GM18907 (cell line): ENCODE results near the gene ITGB6.

Source experiments
- ATAC-seq: cut with Tn5 transposase; IDR thresholded peaks from one replicate; pipeline ENCODE4 v1.9.1; 2021; ENCODE audit warnings: mild to moderate bottlenecking, moderate library complexity; ENCODE audit not compliant: unreplicated experiment

Gene ITGB6

DNA sequence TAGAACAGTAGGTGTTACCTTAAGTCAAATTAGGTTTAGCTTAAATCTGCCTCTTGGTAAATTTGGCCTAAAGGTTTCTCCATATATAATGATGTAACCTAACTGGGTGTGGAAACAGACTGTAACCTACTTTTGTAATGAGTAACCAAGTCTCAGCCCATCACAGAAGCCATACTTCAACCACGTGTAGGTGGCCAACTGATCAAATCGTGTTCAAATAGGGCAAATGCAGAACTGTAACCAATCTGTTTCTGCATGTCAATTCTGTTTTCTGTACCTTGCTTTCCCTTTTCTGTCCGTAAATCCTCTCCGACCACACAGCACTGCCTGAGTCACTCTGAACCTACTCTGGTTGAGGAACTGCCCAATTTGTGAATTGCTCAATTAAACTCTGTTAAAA lies 103.7 kb downstream of the ITGB6 start:
- ATAC-seq = peak; percentile 76

DNA sequence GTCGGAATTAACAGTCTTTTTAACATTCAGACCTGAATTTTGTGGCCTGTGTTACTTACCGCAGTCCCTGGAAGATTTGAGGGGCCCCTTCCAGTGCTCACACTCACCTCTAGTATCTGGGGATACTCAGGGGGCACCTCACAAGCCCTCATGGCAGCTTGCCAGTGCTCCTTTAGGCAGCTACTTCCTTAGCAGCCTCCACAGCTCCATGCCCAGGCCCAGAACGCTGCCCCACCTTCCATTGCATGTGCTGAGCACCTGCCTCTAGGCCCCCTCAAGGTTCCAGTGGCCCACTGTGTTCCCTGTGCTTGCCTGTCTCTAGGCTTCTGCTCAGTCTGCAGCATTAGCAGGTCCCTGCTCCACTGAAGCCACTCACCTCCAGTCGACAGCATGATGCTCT lies 107.6 kb downstream of the ITGB6 start:
- no peak for ATAC-seq

- no peak for ATAC-seq
Observed at GRCh38 chr2:160091381-160091780, 108.7 kb downstream of the ITGB6 start.

DNA sequence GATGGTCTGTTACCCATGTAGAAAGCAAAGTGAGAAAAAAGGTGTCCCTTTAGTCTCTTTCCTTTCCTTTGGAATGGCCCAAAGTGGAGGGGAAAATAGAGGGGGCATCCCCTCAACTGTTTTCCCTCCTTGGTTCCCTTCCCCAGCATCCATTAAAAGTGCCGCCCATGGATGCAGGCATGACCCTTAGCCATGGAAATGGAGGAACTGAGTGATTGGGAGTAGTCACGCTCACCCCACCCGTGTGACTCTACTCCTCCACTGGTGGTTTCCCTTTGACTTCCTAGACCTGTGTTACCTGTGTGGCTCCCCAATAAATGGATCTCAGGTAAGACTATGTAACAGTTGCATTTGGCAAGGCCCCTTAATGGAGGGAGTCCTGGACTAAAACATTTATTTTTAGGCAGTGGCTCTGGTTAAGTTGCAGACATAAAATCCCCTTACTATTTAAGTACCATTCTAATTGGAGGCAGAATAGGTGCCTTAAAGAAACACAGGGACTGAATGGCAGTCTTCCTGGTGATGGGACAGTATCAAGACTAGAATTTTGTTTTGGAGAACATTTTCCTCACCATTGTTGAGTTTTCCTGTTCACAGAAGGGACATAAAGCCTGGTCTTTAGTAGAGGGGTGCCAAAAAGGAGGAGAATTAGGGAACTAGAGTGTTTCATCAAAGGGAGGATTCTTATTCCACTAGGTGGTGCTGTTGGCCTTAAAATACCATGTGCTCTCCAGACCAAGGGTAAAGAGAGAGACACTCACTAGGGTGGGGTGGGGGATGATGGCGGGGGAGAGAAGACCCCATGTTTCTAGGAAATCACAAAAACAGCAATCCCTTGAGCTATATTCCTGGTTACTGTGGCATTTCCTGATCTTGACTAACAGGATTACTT lies 112.0 kb downstream of the ITGB6 start:
- no peak for ATAC-seq

- ATAC-seq = no peak
Observed at GRCh38 chr2:160085662-160086061, 114.4 kb downstream of the ITGB6 start.

DNA sequence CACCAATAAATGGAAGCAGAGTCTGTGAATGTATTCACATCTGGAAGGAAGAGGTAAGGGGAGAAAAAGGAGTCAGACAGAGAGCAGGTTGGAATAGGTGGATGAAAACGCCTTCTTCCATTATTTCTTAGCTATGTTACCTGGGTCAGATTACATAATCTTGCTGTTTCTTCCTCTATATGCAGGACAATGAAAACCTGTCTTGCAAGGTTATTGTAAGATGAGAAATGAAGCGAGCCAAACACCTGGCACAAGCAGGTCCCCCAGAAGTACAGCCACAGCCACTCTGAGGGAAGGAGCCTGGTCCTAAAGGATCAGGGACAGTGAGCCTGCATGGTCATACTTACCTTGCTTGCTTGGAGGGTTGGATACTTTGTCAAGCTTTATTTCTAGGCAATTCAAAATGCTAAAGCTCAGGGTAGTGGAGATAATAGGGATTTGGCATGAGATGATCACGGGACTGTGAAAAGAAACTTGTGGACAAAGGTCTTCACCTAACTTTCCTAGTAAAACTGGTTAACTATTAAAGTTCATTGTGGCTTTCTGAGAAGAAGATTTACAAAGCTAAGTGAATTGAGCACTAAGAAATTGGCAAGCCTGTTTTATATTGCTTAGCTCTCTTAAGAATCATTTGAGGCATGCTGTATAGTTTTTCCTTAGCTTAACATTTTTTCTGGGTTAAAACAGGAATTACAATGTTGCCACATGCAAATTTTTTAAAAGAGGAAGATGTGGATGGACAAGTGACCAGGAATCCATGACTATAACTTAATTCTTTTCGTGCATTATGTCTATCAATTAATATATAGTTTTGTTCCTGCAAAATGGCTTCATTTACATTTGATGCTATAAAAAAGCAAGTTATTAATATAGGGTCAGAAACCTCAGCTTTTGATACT lies 121.9 kb downstream of the ITGB6 start:
- no peak for ATAC-seq

DNA sequence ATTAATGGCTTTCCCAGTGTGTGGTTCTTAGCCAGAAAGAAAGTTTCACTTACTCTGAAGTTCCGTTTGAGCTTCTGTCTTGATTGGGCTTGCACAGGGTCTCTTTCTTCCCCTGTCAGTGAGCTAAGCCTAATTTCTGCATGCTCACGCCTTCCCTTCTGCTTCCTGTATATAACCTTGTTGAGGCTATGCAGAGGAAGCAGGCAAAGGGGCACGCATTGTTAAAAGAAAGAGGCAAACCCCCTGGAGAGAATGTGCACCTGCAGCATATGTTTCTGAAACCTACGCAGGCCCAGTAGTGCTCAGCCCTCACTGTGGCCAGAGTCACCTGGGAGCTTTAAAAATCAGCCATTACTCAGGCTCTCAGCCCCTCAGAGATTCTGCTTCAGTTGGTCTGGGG lies 123.2 kb downstream of the ITGB6 start:
- ATAC-seq = peak; percentile 73

DNA sequence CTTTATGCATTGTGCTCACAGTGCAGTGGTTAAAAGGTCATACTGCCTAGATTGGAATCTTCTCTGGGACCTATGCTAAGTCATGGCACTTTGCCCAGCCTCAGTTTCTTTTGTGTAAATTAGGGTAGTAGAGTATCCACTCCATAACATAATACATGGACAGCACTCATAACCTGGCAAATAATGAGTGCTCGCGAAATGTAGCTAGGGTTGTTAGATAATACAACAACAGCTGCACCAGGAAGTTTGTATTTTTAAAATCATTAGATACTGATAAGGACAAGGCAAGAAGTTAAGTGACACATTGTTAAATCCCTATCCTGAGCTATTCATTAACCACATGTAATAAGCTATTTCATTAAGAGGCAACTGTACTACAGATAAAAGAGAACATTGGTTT lies 123.8 kb downstream of the ITGB6 start:
- ATAC-seq = no peak

GRCh38 chr2:160075171-160075570 lies 124.9 kb downstream of the ITGB6 start:
- no peak for ATAC-seq

DNA sequence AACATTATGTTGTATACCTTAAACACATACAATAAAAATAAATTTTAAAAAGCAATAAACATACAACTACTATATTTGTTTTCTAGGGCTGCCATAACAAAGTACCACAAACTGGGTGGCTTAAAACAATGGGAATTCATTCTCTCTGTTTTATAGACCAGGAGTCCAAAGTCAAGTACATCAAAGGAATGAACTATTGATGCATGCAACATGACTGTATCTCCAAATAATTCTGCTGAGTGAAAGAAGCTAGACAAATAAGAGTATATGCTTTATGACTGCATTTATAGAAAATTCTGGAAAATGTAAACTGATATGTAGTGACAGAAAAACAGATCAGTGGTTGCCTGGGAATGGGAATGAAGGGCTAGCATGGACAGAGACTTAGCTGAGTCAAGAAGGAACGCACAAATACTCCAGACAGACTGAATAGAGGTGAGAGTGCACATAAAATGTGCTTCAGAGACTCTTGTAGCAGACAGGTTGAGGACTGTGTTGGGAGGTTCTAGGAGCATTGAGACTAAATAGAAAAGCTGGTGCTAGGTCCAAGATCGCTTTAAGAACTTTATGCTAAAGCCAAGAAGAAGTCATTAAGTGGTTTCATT lies 126.7 kb downstream of the ITGB6 start:
- ATAC-seq = no peak

GRCh38 chr2:160068906-160069305 lies 131.2 kb downstream of the ITGB6 start:
- no peak for ATAC-seq

GRCh38 chr2:160064916-160065315 lies 135.2 kb downstream of the ITGB6 start:
- no peak for ATAC-seq

DNA sequence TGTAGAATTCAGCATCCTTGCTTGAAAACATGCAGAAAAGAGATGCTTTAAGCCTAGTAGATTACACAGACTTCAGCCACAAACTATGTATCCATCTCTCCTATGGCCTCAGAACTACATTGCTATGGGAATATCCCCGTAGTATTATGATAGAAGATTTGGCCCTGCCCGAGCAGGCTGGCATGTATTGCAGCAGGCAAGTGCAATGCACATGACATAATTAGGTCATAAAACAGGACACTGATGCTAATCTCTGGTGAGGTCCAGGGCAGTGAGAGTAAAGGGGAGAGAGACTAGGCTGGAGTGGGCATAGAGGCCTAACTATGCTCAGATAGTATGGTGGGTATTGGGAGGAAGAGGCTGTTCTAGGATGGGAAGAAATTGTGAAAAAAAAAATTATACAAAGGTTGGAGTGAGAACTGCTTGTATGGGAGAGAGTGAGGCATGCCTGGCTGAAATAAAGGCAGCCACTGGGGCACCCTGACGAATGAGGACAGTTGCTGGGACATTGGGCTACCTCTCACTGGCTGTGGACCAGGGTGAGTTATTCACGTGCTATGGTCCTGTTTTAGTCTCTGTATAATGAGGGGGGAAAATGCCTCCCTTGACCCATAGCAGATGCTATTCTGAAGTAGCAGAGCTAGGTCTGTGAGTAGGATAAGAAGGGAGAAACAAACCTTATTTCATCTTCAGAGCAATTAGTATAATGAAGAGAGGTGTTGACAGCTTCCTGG lies 136.0 kb downstream of the ITGB6 start:
- ATAC-seq = no peak

GRCh38 chr2:160063271-160063670 lies 136.8 kb downstream of the ITGB6 start:
- ATAC-seq = no peak

GRCh38 chr2:160062292-160063005 lies 137.6 kb downstream of the ITGB6 start, which contains the start of gene PLA2R1:
Gene PLA2R1 (minus strand): TSS chr2:160062615. CDS start chr2:160062403, 212 bp downstream.
- ATAC-seq = no peak

DNA sequence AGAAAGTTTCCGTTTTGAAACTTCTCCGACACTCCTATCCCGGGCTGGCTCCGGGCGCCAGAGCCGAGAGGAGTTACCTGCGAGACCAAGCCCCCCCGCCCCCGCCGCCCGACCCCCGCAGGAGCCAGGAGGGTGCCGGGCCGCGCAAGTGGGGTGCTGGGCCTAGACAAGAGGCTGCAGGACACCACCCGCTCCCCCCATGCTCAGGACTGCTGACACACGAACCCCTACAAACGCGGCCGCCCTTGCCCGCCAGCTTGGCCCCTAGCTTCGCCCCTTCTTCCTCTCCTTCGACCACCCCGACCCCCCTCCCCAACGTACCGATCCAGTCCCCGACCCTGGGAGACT lies 138.2 kb downstream of the ITGB6 start:
- no peak for ATAC-seq

DNA sequence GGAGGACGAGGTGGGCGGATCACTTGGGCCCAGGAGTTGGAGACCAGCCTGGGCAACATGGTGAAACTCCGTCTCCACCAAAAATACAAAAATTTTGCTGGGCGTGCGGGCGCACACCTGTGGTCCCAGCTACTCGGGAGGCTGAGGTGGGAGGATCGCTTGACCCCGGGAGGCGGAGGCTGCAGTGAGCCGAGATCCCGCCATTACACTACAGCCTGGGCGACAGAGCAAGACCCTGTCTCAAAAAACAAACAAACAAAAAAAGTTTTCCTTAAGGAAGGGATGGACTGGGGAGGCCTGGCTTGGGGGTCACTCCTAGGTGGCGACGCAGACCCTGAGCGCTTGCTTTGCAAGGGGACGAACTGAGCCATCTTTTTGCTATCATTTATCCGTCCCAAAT lies 138.5 kb downstream of the ITGB6 start:
- no peak for ATAC-seq

DNA sequence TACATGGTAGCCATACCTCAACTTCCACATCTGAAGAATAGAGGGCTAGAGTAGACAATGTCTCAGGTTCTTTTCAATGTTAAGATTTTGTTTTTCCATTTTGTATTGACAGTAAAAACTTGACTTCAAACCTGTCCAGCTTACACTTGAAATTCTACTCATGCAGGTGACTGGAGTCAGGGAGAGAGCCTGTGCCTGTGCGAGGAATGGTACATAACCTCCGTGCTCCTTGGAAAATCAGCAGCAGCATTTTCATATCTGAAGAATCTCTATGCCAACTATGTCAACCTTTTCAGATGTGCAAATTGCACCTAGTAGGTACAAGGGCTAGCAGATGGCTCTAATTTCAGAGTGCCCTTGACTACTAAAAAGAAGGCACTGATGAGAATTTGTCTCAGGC lies 139.8 kb downstream of the ITGB6 start:
- ATAC-seq = no peak

GRCh38 chr2:160057356-160057755 lies 142.7 kb downstream of the ITGB6 start:
- ATAC-seq = no peak

DNA sequence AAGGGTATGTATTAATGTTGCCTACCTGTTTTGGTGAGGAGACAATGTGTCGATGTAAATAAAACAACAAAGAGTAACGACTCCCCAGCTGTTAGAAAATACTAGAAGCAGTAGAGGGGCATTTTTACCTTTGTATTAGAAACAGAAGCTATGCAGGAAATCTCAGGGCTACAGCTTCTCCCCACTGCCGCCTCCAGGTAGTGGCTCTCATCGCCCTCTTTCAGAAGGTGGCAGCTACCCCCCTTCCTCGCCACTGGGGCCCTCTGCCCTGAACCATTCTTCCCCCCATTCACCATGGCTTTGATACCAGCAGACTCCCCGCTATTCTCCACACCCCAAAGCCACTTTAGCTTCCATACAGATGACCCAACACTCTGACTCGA lies 144.4 kb downstream of the ITGB6 start:
- no peak for ATAC-seq
